K562 (cell line): ENCODE results near the gene ACP1. TPM values are rescaled to one million over a fixed set of nuclear protein-coding genes. Genes with fewer than 3 reads are reported as not detected.

ENCODE experiments used
- ATAC-seq: fragments of 200-7000 bp; cut with Tn5 transposase; 3 replicates; pipeline ENCODE4 v1.9.1; 2020; ENCODE audit warnings: moderate library complexity
- BruUV-seq: library from RNA; stranded (reverse); fragments of 400-500 nt; replicated peaks from 2 replicates; lab custom pipeline; 2021; lab: Mats Ljungman, UMichigan
- CTCF ChIA-PET: fragments of 300-600 bp; formaldehyde crosslinking; extraction: SDS; loops from one replicate; lab custom pipeline; 2021; ENCODE audit warnings: low intra/inter-chr PET ratio; lab: Yijun Ruan, JAX
- POLR2A ChIA-PET: fragments of 300-600, 350-650 bp; sonication (Branson Sonifier 250); formaldehyde crosslinking; extraction: SDS; loops from one replicate; lab custom pipeline; 2021; ENCODE audit warnings: antibody characterized with exemption, inconsistent platforms; lab: Yijun Ruan, JAX
- DNase-seq, 4 experiments: peaks; one replicate each; pipeline versions ENCODE4 v3.0.0 to v3.0.0-alpha.2; 2011 to 2018; ENCODE audit warnings: low spot score in 3 of 4, mixed read lengths in 3 of 4; ENCODE audit errors: extremely low read depth in 1 of 4
- FAIRE-seq: peaks from 2 replicates; lab custom pipeline; 2011; peaks lifted over from hg19 to GRCh38; lab: Jason Lieb, UNC
- H2AFZ ChIP-seq: 2 replicates; pipeline ENCODE4 v1.6.0; 2011; ENCODE audit warnings: low read depth, low read length, control low read depth, inconsistent platforms
- H3K27ac ChIP-seq: fragments of 200-600 bp; 3 replicates; pipeline ENCODE4 v1.8.0; 2011; ENCODE audit warnings: low read depth, mild to moderate bottlenecking, control low read depth, inconsistent platforms, low read length, moderate library complexity, mixed read lengths; ENCODE audit errors: extremely low read depth
- H3K27me3 ChIP-seq, 2 experiments: fragments of 300-600 bp in 1 of 2; 2 replicates in 1 of 2; 3 replicates in 1 of 2; pipeline versions ENCODE4 v1.6.0 to v1.8.0; 2011; ENCODE audit warnings: inconsistent platforms in 2 of 2, low read length in 2 of 2, mild to moderate bottlenecking in 1 of 2, mixed read lengths in 1 of 2, moderate library complexity in 1 of 2; ENCODE audit not compliant: control insufficient read depth in 2 of 2, insufficient read depth in 2 of 2
- H3K36me3 ChIP-seq: fragments of 300-600 bp; 3 replicates; pipeline ENCODE4 v1.8.0; 2011; ENCODE audit warnings: mild to moderate bottlenecking, low read length, inconsistent platforms; ENCODE audit not compliant: control insufficient read depth, insufficient read depth
- H3K4me1 ChIP-seq, 2 experiments: fragments of 200-600 bp in 1 of 2; replicated peaks in 1 of 2; 2 replicates in 1 of 2; 3 replicates in 1 of 2; pipeline versions ENCODE4 v1.5.1 to v1.8.0; 2011; ENCODE audit warnings: inconsistent platforms in 2 of 2, low read length in 2 of 2, mild to moderate bottlenecking in 1 of 2, mixed read lengths in 1 of 2, moderate library complexity in 1 of 2; ENCODE audit not compliant: control insufficient read depth in 2 of 2, insufficient read depth in 2 of 2
- H3K4me2 ChIP-seq: 2 replicates; pipeline ENCODE4 v1.6.1; 2011; ENCODE audit warnings: low read length, control low read depth, inconsistent platforms, mixed read lengths; ENCODE audit not compliant: insufficient read depth
- H3K4me3 ChIP-seq: fragments of 200-600 bp; sonication (generic), shearing (Covaris generic); 2 replicates; pipeline ENCODE4 v1.5.1; 2016; ENCODE audit warnings: control low read depth, inconsistent platforms
- H3K79me2 ChIP-seq: fragments of 200-600 bp; 3 replicates; pipeline ENCODE4 v1.8.0; 2011; ENCODE audit warnings: low read length, inconsistent platforms; ENCODE audit not compliant: control insufficient read depth, insufficient read depth
- H3K9ac ChIP-seq, 2 experiments: 2 replicates each; pipeline versions ENCODE4 v1.6.0 to v1.6.1; 2011; ENCODE audit warnings: low read depth in 2 of 2, low read length in 2 of 2, control low read depth in 1 of 2, inconsistent platforms in 1 of 2, mild to moderate bottlenecking in 1 of 2, mixed read lengths in 1 of 2; ENCODE audit not compliant: insufficient read depth in 1 of 2
- H3K9me1 ChIP-seq: one replicate; pipeline ENCODE4 v1.6.0; 2011; ENCODE audit warnings: inconsistent platforms, mild to moderate bottlenecking, low read length, moderate library complexity; ENCODE audit not compliant: control insufficient read depth, insufficient read depth
- H3K9me3 ChIP-seq: replicated peaks from 2 replicates; pipeline ENCODE4 v1.5.1; 2011; ENCODE audit warnings: low read depth, low read length, inconsistent platforms; ENCODE audit not compliant: control insufficient read depth, insufficient read depth
- H4K20me1 ChIP-seq: replicated peaks from 2 replicates; pipeline ENCODE4 v1.6.1; 2011; ENCODE audit warnings: low read length, inconsistent platforms, mixed read lengths; ENCODE audit not compliant: control insufficient read depth, insufficient read depth
- ARID3A ChIP-seq: IDR thresholded peaks from 2 replicates; pipeline ENCODE4 v1.6.1; 2012; ENCODE audit warnings: low read depth, low read length, improper control_type of control experiment, borderline replicate concordance
- CCNT2 ChIP-seq: IDR thresholded peaks from 2 replicates; pipeline ENCODE4 v1.6.1; 2011; ENCODE audit warnings: borderline replicate concordance, low read depth, mild to moderate bottlenecking, moderate library complexity, mixed read lengths, low read length; ENCODE audit not compliant: insufficient read length; ENCODE audit errors: extremely low read depth
- CHD4 ChIP-seq: fragments of 200-600 bp; sonication (generic); IDR thresholded peaks from 3 replicates; pipeline ENCODE4 v1.6.1; 2012; ENCODE audit warnings: low read depth, mild to moderate bottlenecking, mixed read lengths, low read length, inconsistent platforms; ENCODE audit not compliant: insufficient read depth, insufficient replicate concordance, poor library complexity, severe bottlenecking
- FOXK1 ChIP-seq: sonication (generic); formaldehyde crosslinking; IDR thresholded peaks from 2 replicates; pipeline ENCODE4 v1.8.0; 2022; ENCODE audit warnings: missing genetic modification reagents, mild to moderate bottlenecking, borderline replicate concordance
- FUS ChIP-seq: fragments of 200-400 bp; formaldehyde crosslinking; optimal IDR thresholded peaks from 2 replicates; pipeline ENCODE3; 2017; ENCODE audit warnings: low read depth, low read length
- HCFC1 ChIP-seq: IDR thresholded peaks from 2 replicates; pipeline ENCODE4 v1.6.1; 2012; ENCODE audit warnings: low read depth, low read length, improper control_type of control experiment
- KHSRP ChIP-seq: fragments of 450-650 bp; IDR thresholded peaks from 2 replicates; pipeline ENCODE4 v1.6.1; 2017
- RBM15 ChIP-seq: fragments of 200-400 bp; formaldehyde crosslinking; IDR thresholded peaks from 2 replicates; pipeline ENCODE4 v1.6.1; 2018; ENCODE audit warnings: mild to moderate bottlenecking, low read length, moderate library complexity; ENCODE audit not compliant: insufficient read depth
- SIX5 ChIP-seq, 2 experiments: IDR thresholded peaks; 2 replicates each; pipeline ENCODE4 v1.6.1; 2011; ENCODE audit warnings: low read length in 2 of 2, borderline replicate concordance in 1 of 2, low read depth in 1 of 2, mild to moderate bottlenecking in 1 of 2, moderate library complexity in 1 of 2; ENCODE audit not compliant: insufficient read depth in 1 of 2
- TRIM24 ChIP-seq, 2 experiments: fragments of 450-650 bp; IDR thresholded peaks; 2 replicates each; pipeline ENCODE4 v1.6.1; 2016
- YY1 ChIP-seq, 3 experiments: IDR thresholded peaks; 2 replicates each; pipeline ENCODE4 v1.6.1; 2011; ENCODE audit warnings: low read length in 2 of 3, mild to moderate bottlenecking in 2 of 3, moderate library complexity in 2 of 3, borderline replicate concordance in 1 of 3, control low read depth in 1 of 3, low read depth in 1 of 3; ENCODE audit not compliant: insufficient read depth in 3 of 3, insufficient replicate concordance in 2 of 3, control insufficient read depth in 1 of 3, insufficient read length in 1 of 3; ENCODE audit errors: extremely low read depth in 1 of 3
- ZBTB7A ChIP-seq: IDR thresholded peaks from 2 replicates; pipeline ENCODE4 v1.6.1; 2011; ENCODE audit warnings: low read depth, mild to moderate bottlenecking, low read length, moderate library complexity, borderline replicate concordance; ENCODE audit not compliant: control insufficient read depth
- ZNF507 ChIP-seq: conservative IDR thresholded peaks from 2 replicates; pipeline ENCODE4 v1.6.1; 2017; ENCODE audit warnings: missing genetic modification characterization, missing compliant biosample characterization
- WGBS: fragments of 100-300 bp; shearing (Covaris generic); methylation state at CpG from one replicate; pipeline ENCODE4 v1.1.6; 2016; ENCODE audit warnings: low coverage, mixed read lengths; ENCODE audit not compliant: insufficient coverage; ENCODE audit errors: missing lambda C conversion rate; 5-methylcytosine and 5-hydroxymethylcytosine counted together
- in situ Hi-C: fragments of 300-500 bp; cut with MboI; formaldehyde crosslinking; loops from 4 replicates; pipeline ENCODE4 v1.15.0; 2018; ENCODE audit warnings: inconsistent platforms, mixed read lengths
- intact Hi-C: fragments of 100-400 bp; cut with micrococcal nuclease; formaldehyde crosslinking; loops from 2 replicates; pipeline ENCODE4 v1.14.2; 2022
- polyA plus RNA-seq, 8 experiments: library from polyadenylated mRNA; depleted of rRNA in 4 of 8; stranded (reverse) in 5 of 8; unstranded in 3 of 8; fragments of >200 nt; fragmentation: Nextera tagmentation in 2 of 8; fragmentation: Illumina TruSeq in 1 of 8; extraction: Ambion mirVana in 2 of 8; extraction: Trizol in 1 of 8; gene quantifications; 2 replicates each; pipeline versions ENCODE4 v1.2.1 to v1.2.3, GENCODE V29; 2011 to 2014; ENCODE audit warnings: inconsistent platforms in 1 of 8, missing spikeins in 1 of 8
- total RNA-seq, 7 experiments: library from RNA; depleted of rRNA in 6 of 7; stranded (reverse); fragments of >200 nt in 6 of 7; fragmentation: Illumina TruSeq in 2 of 7; extraction: Trizol in 2 of 7; gene quantifications; 2 replicates each; pipeline versions ENCODE4 v1.2.1 to v1.2.3, GENCODE V29; 2011 to 2021; ENCODE audit warnings: low replicate concordance in 1 of 7

ACP1 gene
- total and polyA plus RNA-seq, 9 of the 15 experiments (the other 6 are each of a cell fraction or from before 2014, with no cell fraction given) = 139 to 493 (median 189) TPM

DNA sequence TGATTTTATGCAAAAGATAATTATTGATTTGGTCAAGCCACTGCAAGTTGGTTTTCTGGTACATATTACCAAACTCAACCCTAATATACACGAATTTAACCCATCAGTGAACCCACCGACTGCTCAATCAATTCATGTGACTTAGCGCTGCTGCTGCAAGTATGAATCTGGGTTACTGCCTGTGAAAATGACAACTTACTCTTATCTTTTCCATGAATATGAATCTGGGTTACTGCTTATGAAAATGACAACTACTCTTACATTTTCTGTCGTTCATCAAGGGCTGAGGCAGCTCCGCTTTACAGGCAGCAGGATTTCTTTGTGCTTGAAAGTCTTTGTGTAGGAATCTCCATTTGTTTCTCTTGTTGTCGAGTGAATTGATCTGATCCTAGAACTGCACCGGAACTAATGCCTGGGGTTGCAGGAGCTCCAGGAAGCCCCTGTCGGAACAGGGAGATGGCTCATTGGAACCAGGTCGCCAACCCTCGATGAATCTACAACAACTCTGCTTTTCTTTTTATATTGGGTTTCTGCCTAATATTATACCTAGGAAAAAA, 45.3 kb downstream of the ACP1 start:
- ChIA-PET CTCF (no interaction called here), POLR2A (no interaction called here)
- Histone ChIP-seq H3K27ac (no peak overlapping the region), H3K9me3 (no peaks in the 10 kb centered on the region), H4K20me1 (no peaks in the 10 kb centered on the region; the same call in 1 of the 2 replicates), H3K4me2 (no peak overlapping the region), H3K4me1 (peaks cover 0 to 5% of the 10 kb centered on the region in 2 experiments; a peak in 1 of 5 replicates), H3K9me1 (no peaks in the 10 kb centered on the region), H3K79me2 (no peaks in the 10 kb centered on the region), H3K36me3 (no peaks in the 10 kb centered on the region), H3K27me3 (peaks cover 16 to 32% of the 10 kb centered on the region in 2 experiments; a peak in 3 of 5 replicates), H2AFZ (no peak overlapping the region), H3K4me3 (no peak overlapping the region), H3K9ac (no peak overlapping the region)
- WGBS = 1% methylated on average over 10 of the region's 10 CpGs
- ATAC-seq = no peak
- in situ Hi-C loops (no loop called here), intact Hi-C loops (no loop called here)
- no peak for TF ChIP-seq RBM15
- no peak for TF ChIP-seq ARID3A
- no peak for TF ChIP-seq TRIM24 (IDR thresholded peaks at IDR 0.05)
- no peak for TF ChIP-seq FOXK1 (CRISPR knock-in tag)
- TF ChIP-seq CCNT2 = no peak
- TF ChIP-seq FUS = no peak
- TF ChIP-seq ZNF507 = no peak
- TF ChIP-seq HCFC1 = no peak
- TF ChIP-seq CHD4 = no peak
- TF ChIP-seq KHSRP = no peak
- no peak for TF ChIP-seq SIX5 (IDR thresholded peaks at IDR 0.05; ENCODE audit: borderline replicate concordance in 1 of 2, insufficient read depth in 1 of 2, low read depth in 1 of 2, low read length in 2 of 2)
- TF ChIP-seq YY1 (IDR thresholded peaks at IDR 0.05; ENCODE audit: borderline replicate concordance in 1 of 3, control insufficient read depth in 1 of 3, extremely low read depth in 1 of 3, insufficient read depth in 3 of 3, insufficient read length in 1 of 3, insufficient replicate concordance in 2 of 3, low read depth in 1 of 3, low read length in 2 of 3) = no peak
- no peak for TF ChIP-seq ZBTB7A
- FAIRE-seq = no peak
- no TSS peak for BruUV-seq
- DNase-seq = no peak
